Cardiac fibroblast (primary cell): ENCODE measurements around the gene LDLRAD3.

Experiments
- DNase-seq, 2 donors: peaks; one replicate each; pipeline versions ENCODE4 v3.0.0 to v3.0.0-alpha.2; 2010; ENCODE audit warnings: low read depth in 2 of 2
- H3K4me3 ChIP-seq, 2 donors: replicated peaks in 1 of 2; 1 replicate in 1 of 2; 2 replicates in 1 of 2; pipeline ENCODE4 v1.5.1; 2011; ENCODE audit warnings: low read depth in 2 of 2, low read length in 2 of 2, mild to moderate bottlenecking in 2 of 2, moderate library complexity in 1 of 2
- CTCF ChIP-seq: IDR thresholded peaks from one replicate; pipeline ENCODE4 v1.5.1; 2011; ENCODE audit warnings: low read depth, mild to moderate bottlenecking, low read length, inconsistent platforms

Gene LDLRAD3

GRCh38 chr11:35943309-35943708 is 553 bp upstream of the LDLRAD3 start:
- DNase-seq: no peak
- peak overlapping the region; percentile 30 to 79 for H3K4me3 ChIP-seq
- TF ChIP-seq CTCF: no peak

GRCh38 chr11:35944503-35945136 is 758 bp downstream of the LDLRAD3 start:
- H3K4me3 ChIP-seq: peak overlapping the region; percentile 68 to 79
- DNase-seq: peak in 1 of 2 donors; percentile 50
- no peak for TF ChIP-seq CTCF

GRCh38 chr11:35945137-35945518 is 1.3 kb downstream of the LDLRAD3 start:
- TF ChIP-seq CTCF: no peak
- H3K4me3 ChIP-seq: peak overlapping the region; percentile 68 to 79
- no peak for DNase-seq

- DNase-seq: no peak
- H3K4me3 ChIP-seq: no peak overlapping the region
- TF ChIP-seq CTCF: no peak
These were observed 2.9 kb downstream of the LDLRAD3 start for GRCh38 chr11:35946766-35947165.

GRCh38 chr11:35947437-35947836 is 3.6 kb downstream of the LDLRAD3 start:
- no peak overlapping the region for H3K4me3 ChIP-seq
- no peak for TF ChIP-seq CTCF
- no peak for DNase-seq

GRCh38 chr11:35949242-35949641 is 5.4 kb downstream of the LDLRAD3 start:
- TF ChIP-seq CTCF: no peak
- no peak overlapping the region for H3K4me3 ChIP-seq
- DNase-seq: no peak

- no peak for DNase-seq
- no peak overlapping the region for H3K4me3 ChIP-seq
- no peak for TF ChIP-seq CTCF
These were observed 6.2 kb downstream of the LDLRAD3 start for GRCh38 chr11:35950082-35950481.
